BE2C (cell line): Measurements from ENCODE around the gene CDC45.

Source experiments
- DNase-seq: peaks from one replicate; pipeline ENCODE4 v3.0.0-alpha.2; 2020
- H3K27me3 ChIP-seq: fragments of 250-450 bp; sonication (Bioruptor Pico); 2 replicates; pipeline ENCODE4 v1.5.1; 2020; ENCODE audit warnings: mild to moderate bottlenecking
- H3K36me3 ChIP-seq: fragments of 250-450 bp; sonication (Bioruptor Pico); 2 replicates; pipeline ENCODE4 v1.5.1; 2020; ENCODE audit warnings: mild to moderate bottlenecking
- H3K4me1 ChIP-seq: fragments of 250-450 bp; sonication (Bioruptor Pico); 2 replicates; pipeline ENCODE4 v1.5.1; 2020
- H3K4me3 ChIP-seq: 2 replicates; pipeline ENCODE4 v1.5.1; 2011; ENCODE audit warnings: low read depth, low read length
- H3K9me3 ChIP-seq: fragments of 250-450 bp; sonication (Bioruptor Pico); 2 replicates; pipeline ENCODE4 v1.5.1; 2020
- CTCF ChIP-seq: IDR thresholded peaks from 2 replicates; pipeline ENCODE4 v1.5.1; 2012; ENCODE audit warnings: mild to moderate bottlenecking, low read depth, low read length

Gene CDC45

GRCh38 chr22:19466848-19467752 lies 12.6 kb upstream of the CDC45 start:
- H3K9me3 ChIP-seq: no peaks in the 10 kb centered on the region
- peaks cover 62% of the 10 kb centered on the region for H3K36me3 ChIP-seq
- DNase-seq: no peak
- no peak overlapping the region for H3K4me3 ChIP-seq
- H3K27me3 ChIP-seq: no peaks in the 10 kb centered on the region
- H3K4me1 ChIP-seq: no peaks in the 10 kb centered on the region; the same call in 1 of the 2 replicates
- no peak for TF ChIP-seq CTCF

GRCh38 chr22:19467912-19468311 lies 11.8 kb upstream of the CDC45 start:
- Histone ChIP-seq H3K9me3 (no peaks in the 10 kb centered on the region), H3K4me1 (no peaks in the 10 kb centered on the region; the same call in 1 of the 2 replicates), H3K4me3 (no peak overlapping the region), H3K36me3 (peaks cover 67% of the 10 kb centered on the region), H3K27me3 (no peaks in the 10 kb centered on the region)
- no peak for TF ChIP-seq CTCF
- no peak for DNase-seq

DNA sequence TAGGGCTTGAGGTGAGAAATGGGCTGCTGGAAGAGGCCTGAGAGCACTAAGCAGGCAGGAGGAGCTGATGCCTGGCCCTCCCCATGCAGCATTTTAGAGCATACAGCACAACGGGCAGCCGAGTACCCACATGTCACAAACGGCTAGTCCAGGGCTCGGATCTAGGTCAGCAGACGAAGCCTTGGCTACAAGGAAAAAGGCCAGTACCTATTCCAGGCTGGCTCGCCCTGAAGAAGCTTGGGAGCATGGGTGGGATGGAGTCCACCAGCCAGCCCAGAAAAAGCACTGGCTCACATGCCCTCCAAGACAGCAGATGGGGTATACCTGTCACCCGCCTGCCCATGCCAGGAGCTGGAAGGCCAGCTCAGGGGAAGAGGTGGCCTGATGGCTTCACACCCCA lies 10.3 kb upstream of the CDC45 start:
- H3K4me1 ChIP-seq: no peaks in the 10 kb centered on the region; the same call in 1 of the 2 replicates
- no peak overlapping the region for H3K4me3 ChIP-seq
- DNase-seq: no peak
- no peaks in the 10 kb centered on the region for H3K27me3 ChIP-seq
- H3K36me3 ChIP-seq: peaks cover 75% of the 10 kb centered on the region
- TF ChIP-seq CTCF: no peak
- no peaks in the 10 kb centered on the region for H3K9me3 ChIP-seq

DNA sequence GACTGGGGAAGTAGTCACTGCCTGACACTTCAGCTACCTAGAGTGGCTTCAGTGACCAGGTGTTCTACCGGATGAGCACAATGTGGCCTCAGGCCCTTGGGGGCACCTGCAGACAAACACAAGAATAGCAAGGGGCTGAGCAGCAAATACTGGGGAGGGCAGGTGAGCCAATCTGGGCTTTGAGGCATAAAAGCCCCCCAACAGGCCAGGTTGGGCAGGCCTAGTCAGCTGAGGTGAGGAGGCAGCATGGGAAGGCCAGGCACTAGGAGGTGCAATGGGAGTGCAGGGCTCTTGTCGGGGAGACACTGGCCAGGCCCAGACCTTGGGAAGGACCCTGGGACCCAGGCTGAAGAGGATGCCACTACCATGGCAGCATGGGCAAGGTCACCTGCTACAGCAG lies 9.7 kb upstream of the CDC45 start:
- no peak for TF ChIP-seq CTCF
- Histone ChIP-seq H3K36me3 (peaks cover 73% of the 10 kb centered on the region), H3K4me1 (no peaks in the 10 kb centered on the region; the same call in 1 of the 2 replicates), H3K9me3 (no peaks in the 10 kb centered on the region), H3K27me3 (no peaks in the 10 kb centered on the region), H3K4me3 (no peak overlapping the region)
- DNase-seq: no peak

DNA sequence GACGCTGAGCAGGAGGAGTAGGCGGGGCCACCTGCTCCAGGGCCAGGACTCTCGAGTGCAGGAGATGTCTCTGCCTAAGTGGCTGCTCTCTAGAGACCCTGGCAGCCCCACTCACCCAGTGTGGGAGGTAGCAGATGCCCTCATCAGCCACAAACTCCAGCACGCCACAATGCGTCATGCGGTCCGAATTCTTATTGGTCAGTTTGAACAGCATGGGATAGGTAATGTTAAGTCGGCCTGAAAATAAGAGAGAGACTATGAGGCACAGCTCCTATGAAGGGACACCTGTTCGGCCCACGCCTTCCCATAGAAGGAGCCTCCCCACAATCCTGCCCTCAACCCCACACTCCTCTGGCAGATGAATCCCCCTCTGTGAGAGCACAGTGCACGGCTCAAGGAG lies 8.1 kb upstream of the CDC45 start:
- no peaks in the 10 kb centered on the region for H3K9me3 ChIP-seq
- no peaks in the 10 kb centered on the region for H3K27me3 ChIP-seq
- TF ChIP-seq CTCF: no peak
- peaks cover 60% of the 10 kb centered on the region for H3K36me3 ChIP-seq
- H3K4me3 ChIP-seq: no peak overlapping the region
- H3K4me1 ChIP-seq: no peaks in the 10 kb centered on the region
- DNase-seq: no peak

DNA sequence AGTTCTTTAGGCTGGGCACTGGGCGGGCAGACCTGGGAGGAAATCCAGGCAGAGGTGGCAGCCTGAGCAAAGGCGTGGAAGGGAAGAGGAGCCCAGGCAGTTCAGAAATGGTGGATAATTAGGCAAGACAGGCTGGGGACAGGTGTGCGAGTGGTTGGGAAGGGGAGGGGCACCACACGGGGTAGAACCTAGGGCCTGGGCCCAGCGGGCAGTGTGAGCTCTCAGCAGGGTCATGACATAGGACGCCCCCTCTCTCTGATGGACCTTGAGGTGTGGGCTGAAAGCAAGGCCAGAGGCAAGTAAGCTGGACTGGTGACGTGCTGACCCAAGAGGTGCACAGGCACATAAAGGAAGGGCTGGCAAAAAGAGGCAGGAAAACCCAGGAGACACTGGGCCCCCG lies 7.5 kb upstream of the CDC45 start:
- DNase-seq: no peak
- Histone ChIP-seq H3K4me1 (no peaks in the 10 kb centered on the region), H3K9me3 (no peaks in the 10 kb centered on the region), H3K4me3 (no peak overlapping the region), H3K27me3 (no peaks in the 10 kb centered on the region), H3K36me3 (peaks cover 55% of the 10 kb centered on the region)
- no peak for TF ChIP-seq CTCF
